GM12878 (cell line): ENCODE results near the gene ABCA7. TPM values are rescaled to one million over a fixed set of nuclear protein-coding genes. Genes with fewer than 3 reads are reported as not detected.

ENCODE experiments used
- ATAC-seq: fragments of 200-7000 bp; cut with Tn5 transposase; 3 replicates; pipeline ENCODE4 v1.9.1; 2020; ENCODE audit warnings: mild to moderate bottlenecking, moderate library complexity
- BruUV-seq: library from RNA; stranded (reverse); fragments of 400-500 nt; replicated peaks from 2 replicates; lab custom pipeline; 2021; lab: Mats Ljungman, UMichigan
- CTCF ChIA-PET: fragments of 300-600 bp; sonication (Branson Sonifier 250); formaldehyde crosslinking; extraction: SDS; loops from one replicate; lab custom pipeline; 2021; ENCODE audit warnings: inconsistent platforms; lab: Yijun Ruan, JAX
- POLR2A ChIA-PET: fragments of 350-600 bp; formaldehyde crosslinking; extraction: SDS; loops from one replicate; lab custom pipeline; 2021; ENCODE audit warnings: inconsistent platforms; lab: Charles Lee
- RAD21 ChIA-PET: fragments of 300-600 bp; sonication (Branson Sonifier 250); formaldehyde crosslinking; loops from one replicate; lab custom pipeline; 2023; ENCODE audit warnings: antibody characterized with exemption; ENCODE audit not compliant: unreplicated experiment; lab: Charles Lee
- SMC1A ChIA-PET: fragments of 300-600 bp; sonication (Branson Sonifier 250); formaldehyde crosslinking; loops from one replicate; lab custom pipeline; 2023; ENCODE audit not compliant: unreplicated experiment, uncharacterized antibody; lab: Charles Lee
- DNase-seq: peaks from one replicate; pipeline ENCODE4 v3.0.0-alpha.2; 2011; ENCODE audit warnings: low read depth, low spot score
- FAIRE-seq: peaks from 3 replicates; lab custom pipeline; 2011; peaks lifted over from hg19 to GRCh38; lab: Jason Lieb, UNC
- H2AFZ ChIP-seq: 2 replicates; pipeline ENCODE4 v1.6.0; 2011; ENCODE audit warnings: low read depth, low read length, control low read depth; ENCODE audit not compliant: control insufficient read depth
- H3K27ac ChIP-seq: 2 replicates; pipeline ENCODE4 v1.5.1; 2011; ENCODE audit warnings: control low read depth; ENCODE audit not compliant: control insufficient read depth, insufficient read depth
- H3K27me3 ChIP-seq, 2 experiments: replicated peaks in 1 of 2; 2 replicates each; pipeline versions ENCODE4 v1.6.0 to v1.6.1; 2011; ENCODE audit warnings: low read length in 1 of 2; ENCODE audit not compliant: control insufficient read depth in 2 of 2, insufficient read depth in 2 of 2
- H3K36me3 ChIP-seq, 2 experiments: 2 replicates each; pipeline ENCODE4 v1.5.1; 2011; ENCODE audit warnings: low read length in 1 of 2; ENCODE audit not compliant: control insufficient read depth in 2 of 2, insufficient read depth in 2 of 2
- H3K4me1 ChIP-seq: 2 replicates; pipeline ENCODE4 v1.6.1; 2011; ENCODE audit warnings: mild to moderate bottlenecking, low read length, moderate library complexity, mixed read lengths; ENCODE audit not compliant: control insufficient read depth, insufficient read depth
- H3K4me2 ChIP-seq: 2 replicates; pipeline ENCODE4 v1.6.0; 2011; ENCODE audit warnings: control low read depth; ENCODE audit not compliant: control insufficient read depth, insufficient read depth
- H3K4me3 ChIP-seq: fragments of 200-600 bp; sonication (generic); 2 replicates; pipeline ENCODE4 v1.5.1; 2016
- H3K79me2 ChIP-seq: 2 replicates; pipeline ENCODE4 v1.6.0; 2011; ENCODE audit warnings: low read length; ENCODE audit not compliant: control insufficient read depth, insufficient read depth
- H3K9ac ChIP-seq: 2 replicates; pipeline ENCODE4 v1.8.0; 2011; ENCODE audit warnings: low read length, control low read depth, mixed read lengths; ENCODE audit not compliant: control insufficient read depth, insufficient read depth
- H3K9me3 ChIP-seq: replicated peaks from 3 replicates; pipeline ENCODE4 v1.5.1; 2011; ENCODE audit warnings: mild to moderate bottlenecking, low read length; ENCODE audit not compliant: control insufficient read depth, insufficient read depth
- H4K20me1 ChIP-seq: 2 replicates; pipeline ENCODE4 v1.6.0; 2011; ENCODE audit not compliant: control insufficient read depth, insufficient read depth
- NKRF ChIP-seq: fragments of 450-650 bp; conservative IDR thresholded peaks from 2 replicates; pipeline ENCODE4 v1.6.1; 2017; ENCODE audit warnings: mild to moderate bottlenecking, moderate library complexity
- POLR2A ChIP-seq: IDR thresholded peaks from 2 replicates; pipeline ENCODE4 v1.6.1; 2011; ENCODE audit warnings: low read depth, mild to moderate bottlenecking, low read length
- WGBS: methylation state at CpG from one replicate; pipeline ENCODE4 v1.1.6; 2016; ENCODE audit warnings: low lambda C conversion rate; ENCODE audit not compliant: insufficient replicate concordance, insufficient coverage; ENCODE audit errors: missing lambda C conversion rate; 5-methylcytosine and 5-hydroxymethylcytosine counted together
- in situ Hi-C: fragments of 300-500 bp; cut with MboI; formaldehyde crosslinking; loops from 9 replicates; pipeline ENCODE4 v1.14.3; 2018; ENCODE audit warnings: mixed read lengths
- intact Hi-C: fragments of 100-400 bp; cut with micrococcal nuclease; formaldehyde crosslinking; loops from one replicate; pipeline ENCODE4 v1.14.2; 2022; ENCODE audit not compliant: unreplicated experiment
- polyA plus RNA-seq, 11 experiments: library from polyadenylated mRNA; depleted of rRNA in 4 of 11; unstranded in 6 of 11; stranded (reverse) in 5 of 11; fragments of >200 nt; fragmentation: Nextera tagmentation in 4 of 11; fragmentation: Illumina TruSeq in 1 of 11; extraction: Ambion mirVana in 4 of 11; extraction: Trizol in 1 of 11; gene quantifications; 1 replicate in 1 of 11; 2 replicates in 10 of 11; pipeline versions ENCODE4 v1.2.1 to v1.2.3, GENCODE V29; 2011 to 2016; ENCODE audit warnings: inconsistent platforms in 2 of 11, missing spikeins in 2 of 11, low read depth in 1 of 11
- total RNA-seq, 4 experiments: library from RNA; depleted of rRNA in 3 of 4; stranded (reverse); fragments of >200 nt in 3 of 4; fragmentation: Illumina TruSeq in 1 of 4; extraction: Trizol in 1 of 4; gene quantifications; 2 replicates each; pipeline versions ENCODE4 v1.2.1 to v1.2.3, GENCODE V29; 2013 to 2021

ABCA7 gene
- total and polyA plus RNA-seq, 10 of the 15 experiments (the other 5 are each of a cell fraction or from before 2014, with no cell fraction given), result 1.0 to 49.5 (median 14.8) TPM

- RAD21 ChIA-PET, result no interaction called here
- Histone ChIP-seq H3K27ac (no peak overlapping the region), H3K36me3 (peaks cover 3 to 37% of the 10 kb centered on the region in 2 experiments; a peak in 3 of 4 replicates), H2AFZ (no peak overlapping the region), H3K4me1 (peaks cover 31% of the 10 kb centered on the region), H3K4me3 (no peak overlapping the region), H3K9me3 (no peaks in the 10 kb centered on the region), H3K27me3 (no peaks in the 10 kb centered on the region), H3K79me2 (peaks cover 50% of the 10 kb centered on the region), H4K20me1 (peaks cover 6% of the 10 kb centered on the region; the same call in 1 of the 2 replicates), H3K4me2 (no peak overlapping the region), H3K9ac (no peak overlapping the region)
- ATAC-seq, result no peak
- POLR2A ChIA-PET, result no interaction called here
- BruUV-seq, result no TSS peak
- in situ Hi-C loops (no loop called here), intact Hi-C loops (no loop called here)
- CTCF ChIA-PET, result interaction anchor here (1.5 kb wide), 1 partner anchor 30 kb away, joined by 4 read pairs; the partner anchor contains the start of gene WDR18
- no peak for TF ChIP-seq NKRF
- TF ChIP-seq POLR2A, result peak; percentile 2; the same call in 1 of the 2 replicates
- FAIRE-seq, result no peak
- no peak for DNase-seq
- SMC1A ChIA-PET, result no interaction called here
- WGBS, result 89% methylated on average over 40 of the region's 49 CpGs
These were observed 25.5 kb upstream of the ABCA7 start for GRCh38 chr19:1014161-1015060.
